T-helper 17 cell (primary cell): ENCODE results near the gene RBM12. TPM values are rescaled to one million over a fixed set of nuclear protein-coding genes. Genes with fewer than 3 reads are reported as not detected.

Experiments used
- ATAC-seq: fragments of 150-1000 bp; cut with Tn5 transposase; 2 replicates; pipeline ENCODE4 v1.10.0; 2021; ENCODE audit warnings: mild to moderate bottlenecking, moderate library complexity
- DNase-seq, 3 donors: peaks; one replicate each; pipeline versions ENCODE4 v3.0.0 to v3.0.0-alpha.2; 2020 to 2021
- H3K9me3 ChIP-seq: one replicate; pipeline ENCODE4 v1.7.0; 2013; ENCODE audit warnings: low read length, mild to moderate bottlenecking; ENCODE audit not compliant: control insufficient read depth, poor library complexity, severe bottlenecking
- H3K27ac Mint-ChIP-seq: one replicate; pipeline ENCODE4 v1.8.0; 2022; ENCODE audit warnings: mild to moderate bottlenecking, moderate library complexity, mixed read lengths
- H3K27me3 Mint-ChIP-seq: one replicate; pipeline ENCODE4 v1.8.0; 2022; ENCODE audit warnings: mixed read lengths
- H3K36me3 Mint-ChIP-seq: one replicate; pipeline ENCODE4 v1.8.0; 2022; ENCODE audit warnings: low read depth, mixed read lengths
- H3K4me1 Mint-ChIP-seq: one replicate; pipeline ENCODE4 v1.8.0; 2022; ENCODE audit warnings: mild to moderate bottlenecking, mixed read lengths
- H3K4me3 Mint-ChIP-seq: one replicate; pipeline ENCODE4 v1.8.0; 2022; ENCODE audit warnings: mild to moderate bottlenecking, moderate library complexity, mixed read lengths
- total RNA-seq, 4 donors: library from RNA in 2 of 4; stranded (reverse) in 2 of 4; gene quantifications; one replicate each; pipeline ENCODE4 v1.2.3 and lab custom pipeline; 2022 to 2026

RBM12 gene
- total RNA-seq, 2 donors from 2014 or later = 86.0 to 87.8 TPM

GRCh38 chr20:35618263-35619131, 46.2 kb downstream of the RBM12 start:
- no peak for ATAC-seq
- no peak for DNase-seq
- no peaks in the 10 kb centered on the region for H3K27me3 Mint-ChIP-seq
- H3K27ac Mint-ChIP-seq = peak overlapping the region; percentile 97
- H3K4me1 Mint-ChIP-seq = peaks cover 23% of the 10 kb centered on the region
- peak overlapping the region; percentile 89 for H3K4me3 Mint-ChIP-seq
- H3K9me3 ChIP-seq = no peaks in the 10 kb centered on the region
- H3K36me3 Mint-ChIP-seq = no peaks in the 10 kb centered on the region

- H3K36me3 Mint-ChIP-seq = no peaks in the 10 kb centered on the region
- DNase-seq (peak in 1 of 3 donors; percentile 18), ATAC-seq (no peak)
- H3K27me3 Mint-ChIP-seq = no peaks in the 10 kb centered on the region
- peak overlapping the region; percentile 97 for H3K27ac Mint-ChIP-seq
- H3K9me3 ChIP-seq = no peaks in the 10 kb centered on the region
- H3K4me1 Mint-ChIP-seq = peaks cover 23% of the 10 kb centered on the region
- H3K4me3 Mint-ChIP-seq = peak overlapping the region; percentile 89
These were observed 47.1 kb downstream of the RBM12 start for GRCh38 chr20:35617397-35618262.

GRCh38 chr20:35616465-35617396, 48.0 kb downstream of the RBM12 start:
- no peaks in the 10 kb centered on the region for H3K27me3 Mint-ChIP-seq
- no peaks in the 10 kb centered on the region for H3K9me3 ChIP-seq
- peak overlapping the region; percentile 97 for H3K27ac Mint-ChIP-seq
- DNase-seq (peak; percentile 31 to 58 (median 54)), ATAC-seq (no peak)
- H3K4me1 Mint-ChIP-seq = peaks cover 23% of the 10 kb centered on the region
- no peaks in the 10 kb centered on the region for H3K36me3 Mint-ChIP-seq
- peak overlapping the region; percentile 89 for H3K4me3 Mint-ChIP-seq

- Mint-ChIP-seq H3K4me3 (peak within 1 kb of the TSS; percentile 89), H3K27me3 (no peaks in the 10 kb centered on the region), H3K36me3 (no peaks in the 10 kb centered on the region), H3K27ac (peak within 1 kb of the TSS; percentile 97), H3K4me1 (peaks cover 23% of the 10 kb centered on the region)
- H3K9me3 ChIP-seq = no peaks in the 10 kb centered on the region
- peak; percentile 85 for ATAC-seq
- peak; percentile 100 for DNase-seq
These were observed 48.8 kb downstream of the RBM12 start, which contains the start of gene SPAG4 for GRCh38 chr20:35615667-35616464. Gene SPAG4, plus strand, starts transcription at chr20:35615829. Its CDS starts 175 bp downstream, at chr20:35616004.

- no peak overlapping the region for H3K4me3 Mint-ChIP-seq
- H3K4me1 Mint-ChIP-seq = peaks cover 7% of the 10 kb centered on the region
- no peak for ATAC-seq
- no peak for DNase-seq
- no peaks in the 10 kb centered on the region for H3K9me3 ChIP-seq
- no peak overlapping the region for H3K27ac Mint-ChIP-seq
- no peaks in the 10 kb centered on the region for H3K36me3 Mint-ChIP-seq
- H3K27me3 Mint-ChIP-seq = no peaks in the 10 kb centered on the region
These were observed 53.2 kb downstream of the RBM12 start for GRCh38 chr20:35611482-35611881.

- ATAC-seq (no peak), DNase-seq (no peak)
- H3K4me1 Mint-ChIP-seq = peaks cover 7% of the 10 kb centered on the region
- no peaks in the 10 kb centered on the region for H3K36me3 Mint-ChIP-seq
- no peaks in the 10 kb centered on the region for H3K9me3 ChIP-seq
- H3K27me3 Mint-ChIP-seq = no peaks in the 10 kb centered on the region
- H3K27ac Mint-ChIP-seq = no peak overlapping the region
- H3K4me3 Mint-ChIP-seq = no peak overlapping the region
These were observed 53.8 kb downstream of the RBM12 start for GRCh38 chr20:35610833-35611427.

GRCh38 chr20:35607003-35607735, 57.5 kb downstream of the RBM12 start:
- DNase-seq (no peak), ATAC-seq (no peak)

GRCh38 chr20:35606127-35606526, 58.6 kb downstream of the RBM12 start:
- H3K27ac Mint-ChIP-seq = no peak overlapping the region
- H3K36me3 Mint-ChIP-seq = no peaks in the 10 kb centered on the region
- no peaks in the 10 kb centered on the region for H3K9me3 ChIP-seq
- H3K4me3 Mint-ChIP-seq = no peak overlapping the region
- ATAC-seq (no peak), DNase-seq (no peak)
- H3K27me3 Mint-ChIP-seq = peaks cover 6% of the 10 kb centered on the region
- peaks cover 10% of the 10 kb centered on the region for H3K4me1 Mint-ChIP-seq

More at GRCh38 chr20:35607003-35607735, 57.5 kb downstream of the RBM12 start:
- peaks cover 4% of the 10 kb centered on the region for H3K4me1 Mint-ChIP-seq
- H3K4me3 Mint-ChIP-seq = no peak overlapping the region
- no peak overlapping the region for H3K27ac Mint-ChIP-seq
- H3K36me3 Mint-ChIP-seq = no peaks in the 10 kb centered on the region
- H3K27me3 Mint-ChIP-seq = peaks cover 6% of the 10 kb centered on the region
- H3K9me3 ChIP-seq = no peaks in the 10 kb centered on the region

GRCh38 chr20:35604449-35604747, 60.3 kb downstream of the RBM12 start:
- Mint-ChIP-seq H3K27ac (no peak overlapping the region), H3K4me3 (no peak overlapping the region), H3K36me3 (no peaks in the 10 kb centered on the region), H3K27me3 (peaks cover 7% of the 10 kb centered on the region), H3K4me1 (peaks cover 16% of the 10 kb centered on the region)
- DNase-seq (no peak), ATAC-seq (no peak)
- no peaks in the 10 kb centered on the region for H3K9me3 ChIP-seq

- no peaks in the 10 kb centered on the region for H3K9me3 ChIP-seq
- Mint-ChIP-seq H3K4me1 (peaks cover 16% of the 10 kb centered on the region), H3K4me3 (no peak overlapping the region), H3K27ac (no peak overlapping the region), H3K36me3 (no peaks in the 10 kb centered on the region), H3K27me3 (peaks cover 11% of the 10 kb centered on the region)
- DNase-seq (no peak), ATAC-seq (no peak)
These were observed 60.8 kb downstream of the RBM12 start for GRCh38 chr20:35603695-35604448.
